ENCODE data around the gene PBLD.

- TF ChIP-seq CTCF (IDR thresholded peaks at IDR 0.05) (no peak), POLR2A (IDR thresholded peaks at IDR 0.05) (no peak)
Observed at GRCh38 chr10:68253346-68253745, 79.4 kb downstream of the PBLD start.

Data from body of pancreas (tissue), 4 donors.